ENCODE results near the gene SLC6A9. TPM values are rescaled to one million over a fixed set of nuclear protein-coding genes. Genes with fewer than 3 reads are reported as not detected.

SLC6A9 gene
- total and polyA plus RNA-seq, 12 donors = 11.8 to 198 (median 23.5) TPM

- 71 to 80% (median 73%) methylated on average over 3 of the region's 3 CpGs for WGBS, 4 donors
- H3K4me3 ChIP-seq = no peak overlapping the region
- intact Hi-C loops (cut with DNase I) = no loop called here
- no peaks in the 10 kb centered on the region for H3K9me3 ChIP-seq (replicated peaks in 1 of 3)
- peaks cover 5 to 19% of the 10 kb centered on the region in 2 donors for H3K4me1 ChIP-seq (replicated peaks in 1 of 2)
- DNase-seq = peak in 1 of 7 donors; percentile 46
- TF ChIP-seq, protein P1, sequence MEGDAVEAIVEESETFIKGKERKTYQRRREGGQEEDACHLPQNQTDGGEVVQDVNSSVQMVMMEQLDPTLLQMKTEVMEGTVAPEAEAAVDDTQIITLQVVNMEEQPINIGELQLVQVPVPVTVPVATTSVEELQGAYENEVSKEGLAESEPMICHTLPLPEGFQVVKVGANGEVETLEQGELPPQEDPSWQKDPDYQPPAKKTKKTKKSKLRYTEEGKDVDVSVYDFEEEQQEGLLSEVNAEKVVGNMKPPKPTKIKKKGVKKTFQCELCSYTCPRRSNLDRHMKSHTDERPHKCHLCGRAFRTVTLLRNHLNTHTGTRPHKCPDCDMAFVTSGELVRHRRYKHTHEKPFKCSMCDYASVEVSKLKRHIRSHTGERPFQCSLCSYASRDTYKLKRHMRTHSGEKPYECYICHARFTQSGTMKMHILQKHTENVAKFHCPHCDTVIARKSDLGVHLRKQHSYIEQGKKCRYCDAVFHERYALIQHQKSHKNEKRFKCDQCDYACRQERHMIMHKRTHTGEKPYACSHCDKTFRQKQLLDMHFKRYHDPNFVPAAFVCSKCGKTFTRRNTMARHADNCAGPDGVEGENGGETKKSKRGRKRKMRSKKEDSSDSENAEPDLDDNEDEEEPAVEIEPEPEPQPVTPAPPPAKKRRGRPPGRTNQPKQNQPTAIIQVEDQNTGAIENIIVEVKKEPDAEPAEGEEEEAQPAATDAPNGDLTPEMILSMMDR (IDR thresholded peaks at IDR 0.05) = no peak
- no peak for TF ChIP-seq POLR2A (IDR thresholded peaks at IDR 0.05)
- H3K27me3 ChIP-seq = no peaks in the 10 kb centered on the region
- H3K27ac ChIP-seq = peak overlapping the region in 2 of 5 donors; percentile 4 to 85
- H3K36me3 ChIP-seq (replicated peaks in 1 of 2) = no peaks in the 10 kb centered on the region
Measured at GRCh38 chr1:44050261-44050660, 19.0 kb upstream of the SLC6A9 start.

DNA sequence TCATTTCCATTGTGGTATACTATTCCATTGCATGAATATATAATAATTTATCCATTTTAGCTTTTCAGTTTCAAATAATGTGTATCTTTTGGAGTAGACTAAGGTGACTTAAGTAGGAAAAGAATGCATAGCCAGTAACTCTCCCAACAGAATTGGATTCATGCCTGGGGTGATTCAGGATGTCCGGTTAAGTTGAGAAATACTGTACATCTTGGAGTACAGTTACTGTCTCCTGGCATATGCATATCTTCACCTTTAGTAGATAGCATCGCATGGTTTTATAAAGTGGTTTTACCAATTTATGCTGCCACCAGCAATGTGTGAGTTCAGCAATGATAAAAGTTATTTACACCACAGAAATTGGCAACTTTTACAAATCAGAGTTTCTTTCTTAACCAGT lies 18.6 kb upstream of the SLC6A9 start:
- WGBS, 4 donors = 36 to 48% (median 45%) methylated on average over 2 of the region's 2 CpGs
- H3K9me3 ChIP-seq (replicated peaks in 1 of 3) = no peaks in the 10 kb centered on the region
- no peaks in the 10 kb centered on the region for H3K27me3 ChIP-seq
- no peak for TF ChIP-seq POLR2A (IDR thresholded peaks at IDR 0.05)
- TF ChIP-seq, protein P1 (IDR thresholded peaks at IDR 0.05) = no peak
- H3K27ac ChIP-seq = peak overlapping the region in 3 of 5 donors; percentile 4 to 85 (median 73)
- intact Hi-C loops (cut with DNase I) = no loop called here
- H3K36me3 ChIP-seq (replicated peaks in 1 of 2) = no peaks in the 10 kb centered on the region
- H3K4me3 ChIP-seq = no peak overlapping the region
- H3K4me1 ChIP-seq (replicated peaks in 1 of 2) = peaks cover 5 to 19% of the 10 kb centered on the region in 2 donors
- DNase-seq = peak in 3 of 7 donors; percentile 40 to 55 (median 51)

DNA sequence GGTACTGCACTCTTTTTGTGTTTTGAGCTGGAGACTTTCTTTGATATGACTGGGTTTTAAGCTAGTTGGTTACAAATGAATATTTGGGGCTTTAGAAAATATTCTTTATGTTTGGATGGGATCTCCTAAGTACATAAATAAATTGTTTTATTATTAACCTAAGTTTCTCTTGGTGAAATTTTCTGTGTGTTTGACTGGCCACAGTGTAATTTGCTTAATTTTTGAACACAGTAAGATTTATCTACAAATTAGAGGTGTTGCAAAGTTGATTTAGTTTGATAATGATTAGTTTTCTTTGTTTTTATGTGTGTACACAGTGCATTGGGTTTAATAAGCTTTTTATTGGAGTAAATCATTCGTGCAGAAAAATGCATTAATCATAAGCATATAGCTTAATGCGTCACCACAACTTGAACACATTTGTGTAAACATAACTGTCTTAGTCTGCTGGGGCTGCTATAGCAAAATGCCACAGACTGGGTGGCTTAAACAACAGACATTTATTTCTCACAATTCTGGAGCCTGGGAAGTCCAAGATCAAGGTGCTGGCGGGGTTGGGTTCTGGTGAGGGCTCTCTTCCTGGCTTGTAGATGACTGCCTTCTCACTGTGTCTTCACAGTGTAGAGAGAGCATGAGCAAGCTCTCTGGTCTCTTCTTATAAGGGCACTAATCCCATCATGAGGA lies 17.4 kb upstream of the SLC6A9 start:
- H3K27ac ChIP-seq = peak overlapping the region in 4 of 5 donors; percentile 73 to 93 (median 85)
- 67 to 78% (median 74%) methylated on average over 3 of the region's 3 CpGs for WGBS, 4 donors
- peak in 1 of 7 donors; percentile 30 for DNase-seq
- intact Hi-C loops (cut with DNase I) = no loop called here
- peaks cover 10 to 22% of the 10 kb centered on the region in 2 donors for H3K4me1 ChIP-seq (replicated peaks in 1 of 2)
- H3K36me3 ChIP-seq (replicated peaks in 1 of 2) = no peaks in the 10 kb centered on the region
- peak overlapping the region in 1 of 4 donors; percentile 54 for H3K4me3 ChIP-seq
- no peaks in the 10 kb centered on the region for H3K9me3 ChIP-seq (replicated peaks in 1 of 3)
- no peak for TF ChIP-seq POLR2A (IDR thresholded peaks at IDR 0.05)
- TF ChIP-seq, protein P1 (IDR thresholded peaks at IDR 0.05) = no peak
- no peaks in the 10 kb centered on the region for H3K27me3 ChIP-seq

GRCh38 chr1:44047131-44047530 lies 15.9 kb upstream of the SLC6A9 start:
- Histone ChIP-seq H3K27ac (peak overlapping the region in 4 of 5 donors; percentile 81 to 93 (median 85)), H3K4me1 (replicated peaks in 1 of 2) (peaks cover 13 to 25% of the 10 kb centered on the region in 2 donors), H3K27me3 (no peaks in the 10 kb centered on the region), H3K36me3 (replicated peaks in 1 of 2) (no peaks in the 10 kb centered on the region), H3K9me3 (replicated peaks in 1 of 3) (no peaks in the 10 kb centered on the region), H3K4me3 (no peak overlapping the region)
- DNase-seq = no peak
- 83 to 96% (median 90%) methylated on average over 1 of the region's 1 CpG for WGBS, 4 donors
- intact Hi-C loops (cut with DNase I) = no loop called here
- TF ChIP-seq, protein P1 (IDR thresholded peaks at IDR 0.05) = no peak

Data from adrenal gland (tissue), 12 donors.